IMR-90 (cell line): ENCODE results near the gene AGPS.

ENCODE experiments used
- CEBPB ChIP-seq: IDR thresholded peaks from 2 replicates; pipeline ENCODE4 v1.6.1; 2012; ENCODE audit warnings: low read depth, low read length, improper control_type of control experiment
- CTCF ChIP-seq: conservative IDR thresholded peaks from 2 replicates; pipeline ENCODE4 v1.5.1; 2012; ENCODE audit warnings: mild to moderate bottlenecking, low read depth, low read length, improper control_type of control experiment
- POLR2A ChIP-seq: IDR thresholded peaks from 2 replicates; pipeline ENCODE4 v1.6.1; 2012; ENCODE audit warnings: mild to moderate bottlenecking, low read depth, low read length

GRCh38 chr2:177343773-177344172, 48.8 kb upstream of the AGPS start:
- TF ChIP-seq CTCF, result no peak
- TF ChIP-seq CEBPB, result no peak
- no peak for TF ChIP-seq POLR2A
